ENCODE data around the gene FOXR1.
"Not testable (repeated sequence)": the region's sequence is repeated elsewhere in the genome, so short reads cannot be mapped to it uniquely, and the experiment has no call there.

FOXR1 gene

DNA sequence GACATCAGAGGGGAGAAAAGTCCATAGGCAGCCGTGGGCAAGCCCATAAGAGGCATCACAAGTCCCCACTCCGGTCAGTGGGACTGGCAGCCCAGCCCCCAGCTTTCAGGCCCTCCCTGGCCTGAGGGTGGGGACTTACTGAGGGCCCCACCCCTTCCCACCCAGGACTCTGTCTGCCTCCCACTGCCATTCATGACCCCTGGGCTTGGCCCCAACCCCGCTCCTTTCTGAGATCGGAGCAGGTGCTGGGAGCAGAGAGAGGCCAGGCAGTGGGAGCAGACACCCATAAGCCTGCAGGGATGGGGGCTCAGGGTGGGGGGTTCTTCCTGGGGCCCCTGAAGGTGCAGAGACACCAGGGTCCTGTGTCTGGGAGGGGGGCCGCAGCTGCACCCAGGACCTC lies 10.4 kb upstream of the FOXR1 start:
- Histone ChIP-seq H2BK12ac (ENCODE audit: low read length) (no peak overlapping the region), H2AFZ (ENCODE audit: low read length) (peak overlapping the region; percentile 75), H3K14ac (ENCODE audit: low read length) (peak overlapping the region; percentile 56), H2BK5ac (ENCODE audit: low read length) (no peak overlapping the region), H2BK15ac (ENCODE audit: low read length) (no peak overlapping the region), H3K9me3 (replicated peaks in 1 of 2; ENCODE audit: control insufficient read depth in 2 of 2, insufficient read depth in 1 of 2, low read depth in 1 of 2, low read length in 2 of 2) (no peaks in the 10 kb centered on the region), H3K23ac (ENCODE audit: low read depth, low read length, poor library complexity) (no peak overlapping the region), H2AK5ac (ENCODE audit: low read depth, low read length) (no peak overlapping the region), H2BK120ac (ENCODE audit: low read depth, low read length) (no peak overlapping the region), H3K18ac (ENCODE audit: low read length) (peak overlapping the region; percentile 38), H4K8ac (ENCODE audit: low read depth, low read length) (no peak overlapping the region), H3K4me1 (ENCODE audit: control insufficient read depth in 2 of 2, insufficient read depth in 1 of 2, low read depth in 1 of 2, low read length in 2 of 2) (peaks cover 0 to 1% of the 10 kb centered on the region in 2 donors), H3K4ac (ENCODE audit: low read length) (no peak overlapping the region), H3K79me1 (ENCODE audit: low read depth, low read length) (no peaks in the 10 kb centered on the region), H3K9ac (ENCODE audit: low read depth, low read length, poor library complexity) (no peak overlapping the region), H3K4me2 (ENCODE audit: insufficient read depth, low read length, poor library complexity, severe bottlenecking) (no peak overlapping the region), H3K4me3 (ENCODE audit: low read length in 2 of 2) (no peak overlapping the region), H3K27ac (replicated peaks; ENCODE audit: low read length) (no peak overlapping the region), H3K27me3 (ENCODE audit: control insufficient read depth in 3 of 3, insufficient read depth in 3 of 3, low read depth in 1 of 3, low read length in 3 of 3) (peaks cover 0 to 39% (median 0%) of the 10 kb centered on the region in 3 experiments), H3K36me3 (replicated peaks in 1 of 2; ENCODE audit: control insufficient read depth in 2 of 2, insufficient read depth in 2 of 2, low read length in 2 of 2) (no peaks in the 10 kb centered on the region), H4K91ac (ENCODE audit: low read depth, low read length, poor library complexity) (no peak overlapping the region)
- no peak for DNase-seq (ENCODE audit: low spot score)
- WGBS, 2 donors (ENCODE audit: extremely low coverage in 2 of 2, insufficient read length in 2 of 2, insufficient replicate concordance in 1 of 2), result no CpG with 5 or more reads among the region's 5 CpGs

DNA sequence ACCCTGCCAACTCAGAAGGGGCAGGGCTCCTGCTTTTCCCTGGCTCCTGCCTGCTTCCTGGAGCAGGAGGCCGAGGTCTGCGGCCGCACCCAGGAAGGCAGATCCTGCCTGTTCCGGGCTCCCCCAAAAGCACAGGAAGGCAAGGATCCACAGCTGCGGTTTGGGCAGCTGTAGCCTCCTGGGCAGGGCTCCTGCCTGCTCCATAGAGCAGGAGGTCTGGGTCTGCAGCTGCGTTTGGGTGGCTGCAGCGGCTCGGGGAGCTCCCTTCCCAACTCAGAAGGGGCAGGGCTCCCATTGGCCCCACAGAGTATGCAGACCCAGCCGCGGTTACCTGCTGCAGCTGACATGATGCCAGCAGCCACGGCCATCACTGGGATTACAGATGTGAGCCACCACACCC lies 10.0 kb upstream of the FOXR1 start:
- no peak overlapping the region for H3K4me3 ChIP-seq (ENCODE audit: low read length in 2 of 2)
- H4K8ac ChIP-seq (ENCODE audit: low read depth, low read length), result no peak overlapping the region
- H3K4me2 ChIP-seq (ENCODE audit: insufficient read depth, low read length, poor library complexity, severe bottlenecking), result no peak overlapping the region
- peak overlapping the region; percentile 56 for H3K14ac ChIP-seq (ENCODE audit: low read length)
- no peak overlapping the region for H3K4ac ChIP-seq (ENCODE audit: low read length)
- no peak overlapping the region for H3K23ac ChIP-seq (ENCODE audit: low read depth, low read length, poor library complexity)
- peak overlapping the region; percentile 38 for H3K18ac ChIP-seq (ENCODE audit: low read length)
- no peak overlapping the region for H2BK120ac ChIP-seq (ENCODE audit: low read depth, low read length)
- no peaks in the 10 kb centered on the region for H3K9me3 ChIP-seq (replicated peaks in 1 of 2; ENCODE audit: control insufficient read depth in 2 of 2, insufficient read depth in 1 of 2, low read depth in 1 of 2, low read length in 2 of 2)
- no peaks in the 10 kb centered on the region for H3K4me1 ChIP-seq (ENCODE audit: control insufficient read depth in 2 of 2, insufficient read depth in 1 of 2, low read depth in 1 of 2, low read length in 2 of 2)
- no peak overlapping the region for H2BK12ac ChIP-seq (ENCODE audit: low read length)
- H2AFZ ChIP-seq (ENCODE audit: low read length), result peak overlapping the region; percentile 75
- no peak overlapping the region for H2BK15ac ChIP-seq (ENCODE audit: low read length)
- DNase-seq (ENCODE audit: low spot score), result no peak
- H3K9ac ChIP-seq (ENCODE audit: low read depth, low read length, poor library complexity), result no peak overlapping the region
- H3K27me3 ChIP-seq (ENCODE audit: control insufficient read depth in 3 of 3, insufficient read depth in 3 of 3, low read depth in 1 of 3, low read length in 3 of 3), result peaks cover 0 to 39% (median 0%) of the 10 kb centered on the region in 3 experiments
- H2BK5ac ChIP-seq (ENCODE audit: low read length), result no peak overlapping the region
- H2AK5ac ChIP-seq (ENCODE audit: low read depth, low read length), result no peak overlapping the region
- no CpG with 5 or more reads among the region's 11 CpGs for WGBS, 2 donors (ENCODE audit: extremely low coverage in 2 of 2, insufficient read length in 2 of 2, insufficient replicate concordance in 1 of 2)
- no peaks in the 10 kb centered on the region for H3K36me3 ChIP-seq (replicated peaks in 1 of 2; ENCODE audit: control insufficient read depth in 2 of 2, insufficient read depth in 2 of 2, low read length in 2 of 2)
- H3K27ac ChIP-seq (replicated peaks; ENCODE audit: low read length), result no peak overlapping the region
- no peak overlapping the region for H4K91ac ChIP-seq (ENCODE audit: low read depth, low read length, poor library complexity)
- H3K79me1 ChIP-seq (ENCODE audit: low read depth, low read length), result no peaks in the 10 kb centered on the region

DNA sequence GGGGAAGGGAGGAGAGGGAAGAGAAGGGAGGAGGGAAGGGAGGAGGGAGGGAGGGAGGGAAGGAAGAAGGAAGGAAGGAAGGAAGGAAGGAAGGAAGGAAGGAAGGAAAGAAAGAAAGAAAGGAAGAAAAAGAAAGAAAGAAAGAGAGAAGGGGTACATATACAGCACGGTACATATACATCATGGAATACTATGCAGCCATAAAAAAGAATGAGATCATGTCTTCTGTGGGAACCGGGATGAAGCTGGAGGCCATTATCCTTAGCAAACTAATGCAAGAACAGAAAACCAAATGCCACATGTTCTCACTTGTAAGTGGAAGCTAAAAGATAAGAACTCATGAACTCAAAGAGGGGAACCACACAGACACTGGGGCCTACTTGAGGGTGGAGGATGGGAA lies 2.1 kb upstream of the FOXR1 start:
- not testable (repeated sequence) for H3K27ac ChIP-seq (replicated peaks; ENCODE audit: low read length); H3K18ac ChIP-seq (ENCODE audit: low read length); H3K4me2 ChIP-seq (ENCODE audit: insufficient read depth, low read length, poor library complexity, severe bottlenecking); H2BK5ac ChIP-seq (ENCODE audit: low read length); H2BK120ac ChIP-seq (ENCODE audit: low read depth, low read length); H2AK5ac ChIP-seq (ENCODE audit: low read depth, low read length); H4K91ac ChIP-seq (ENCODE audit: low read depth, low read length, poor library complexity); H3K79me1 ChIP-seq (ENCODE audit: low read depth, low read length); H3K27me3 ChIP-seq (ENCODE audit: control insufficient read depth in 3 of 3, insufficient read depth in 3 of 3, low read depth in 1 of 3, low read length in 3 of 3); H2AFZ ChIP-seq (ENCODE audit: low read length); H3K9me3 ChIP-seq (replicated peaks in 1 of 2; ENCODE audit: control insufficient read depth in 2 of 2, insufficient read depth in 1 of 2, low read depth in 1 of 2, low read length in 2 of 2); H3K9ac ChIP-seq (ENCODE audit: low read depth, low read length, poor library complexity); H2BK15ac ChIP-seq (ENCODE audit: low read length); H2BK12ac ChIP-seq (ENCODE audit: low read length); H4K8ac ChIP-seq (ENCODE audit: low read depth, low read length); H3K14ac ChIP-seq (ENCODE audit: low read length); H3K4me3 ChIP-seq (ENCODE audit: low read length in 2 of 2); H3K23ac ChIP-seq (ENCODE audit: low read depth, low read length, poor library complexity); H3K4me1 ChIP-seq (ENCODE audit: control insufficient read depth in 2 of 2, insufficient read depth in 1 of 2, low read depth in 1 of 2, low read length in 2 of 2); DNase-seq (ENCODE audit: low spot score); H3K4ac ChIP-seq (ENCODE audit: low read length); H3K36me3 ChIP-seq (replicated peaks in 1 of 2; ENCODE audit: control insufficient read depth in 2 of 2, insufficient read depth in 2 of 2, low read length in 2 of 2)
- no CpG with 5 or more reads among the region's 2 CpGs for WGBS, 2 donors (ENCODE audit: extremely low coverage in 2 of 2, insufficient read length in 2 of 2, insufficient replicate concordance in 1 of 2)

DNA sequence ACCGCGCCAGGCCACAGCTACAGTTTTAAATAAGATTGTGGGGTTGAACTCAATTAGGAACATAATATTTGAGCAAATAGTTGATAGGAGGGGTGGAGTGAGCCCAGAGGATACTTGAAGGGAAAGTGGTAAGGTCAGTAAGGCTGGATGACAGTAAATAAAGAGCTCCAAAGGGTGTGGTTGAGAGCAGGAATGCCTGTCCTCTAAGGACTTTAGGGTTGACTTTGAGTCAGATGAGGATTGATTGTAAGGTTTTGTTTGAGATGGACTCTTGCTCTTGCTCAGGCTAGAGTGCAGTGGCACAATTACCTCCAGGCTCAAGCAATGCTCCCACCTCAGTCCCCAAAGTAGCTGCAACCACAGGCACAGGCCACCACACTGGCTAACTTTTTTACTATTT lies 2.4 kb downstream of the FOXR1 start:
- H3K27ac ChIP-seq (replicated peaks; ENCODE audit: low read length), result no peak overlapping the region
- H3K4ac ChIP-seq (ENCODE audit: low read length), result no peak overlapping the region
- no peak overlapping the region for H3K4me3 ChIP-seq (ENCODE audit: low read length in 2 of 2)
- no peak overlapping the region for H2BK5ac ChIP-seq (ENCODE audit: low read length)
- no peak overlapping the region for H2AFZ ChIP-seq (ENCODE audit: low read length)
- H2BK15ac ChIP-seq (ENCODE audit: low read length), result no peak overlapping the region
- no peak for DNase-seq (ENCODE audit: low spot score)
- H3K18ac ChIP-seq (ENCODE audit: low read length), result no peak overlapping the region
- H4K8ac ChIP-seq (ENCODE audit: low read depth, low read length), result no peak overlapping the region
- peaks cover 3 to 4% of the 10 kb centered on the region in 2 donors for H3K4me1 ChIP-seq (ENCODE audit: control insufficient read depth in 2 of 2, insufficient read depth in 1 of 2, low read depth in 1 of 2, low read length in 2 of 2)
- no peak overlapping the region for H4K91ac ChIP-seq (ENCODE audit: low read depth, low read length, poor library complexity)
- H3K27me3 ChIP-seq (ENCODE audit: control insufficient read depth in 3 of 3, insufficient read depth in 3 of 3, low read depth in 1 of 3, low read length in 3 of 3), result peaks cover 0 to 9% (median 0%) of the 10 kb centered on the region in 3 experiments
- H3K36me3 ChIP-seq (replicated peaks in 1 of 2; ENCODE audit: control insufficient read depth in 2 of 2, insufficient read depth in 2 of 2, low read length in 2 of 2), result no peaks in the 10 kb centered on the region
- no CpG with 5 or more reads among the region's 2 CpGs for WGBS, 2 donors (ENCODE audit: extremely low coverage in 2 of 2, insufficient read length in 2 of 2, insufficient replicate concordance in 1 of 2)
- H2BK120ac ChIP-seq (ENCODE audit: low read depth, low read length), result no peak overlapping the region
- H3K9me3 ChIP-seq (replicated peaks in 1 of 2; ENCODE audit: control insufficient read depth in 2 of 2, insufficient read depth in 1 of 2, low read depth in 1 of 2, low read length in 2 of 2), result no peaks in the 10 kb centered on the region
- no peak overlapping the region for H2BK12ac ChIP-seq (ENCODE audit: low read length)
- H2AK5ac ChIP-seq (ENCODE audit: low read depth, low read length), result no peak overlapping the region
- no peak overlapping the region for H3K23ac ChIP-seq (ENCODE audit: low read depth, low read length, poor library complexity)
- H3K9ac ChIP-seq (ENCODE audit: low read depth, low read length, poor library complexity), result no peak overlapping the region
- no peak overlapping the region for H3K14ac ChIP-seq (ENCODE audit: low read length)
- H3K4me2 ChIP-seq (ENCODE audit: insufficient read depth, low read length, poor library complexity, severe bottlenecking), result no peak overlapping the region
- H3K79me1 ChIP-seq (ENCODE audit: low read depth, low read length), result no peaks in the 10 kb centered on the region
